Natural killer cell treated with Interleukin-12 subunit alpha and Interleukin-12 subunit beta and Interleukin-15 and Interleukin-18, amount 100 ng/mL, for 72 hours (primary cell): ENCODE measurements around the gene DENND1A. TPM values are rescaled to one million over a fixed set of nuclear protein-coding genes. Genes with fewer than 3 reads are reported as not detected.

ENCODE experiments used
- ATAC-seq, 2 donors: fragments of 150-1000 bp; cut with Tn5 transposase in 1 of 2; sonication (Bioruptor Pico), chemical (Tn5 transposase) in 1 of 2; 2 replicates each; pipeline ENCODE4 v1.10.0; 2021
- DNase-seq: peaks from one replicate; pipeline ENCODE4 v3.0.0; 2022; ENCODE audit warnings: low spot score
- H3K27ac Mint-ChIP-seq, 2 donors: 1 replicate in 1 of 2; 2 replicates in 1 of 2; pipeline ENCODE4 v1.8.0; 2022; ENCODE audit warnings: mixed read lengths in 2 of 2, mild to moderate bottlenecking in 1 of 2, moderate library complexity in 1 of 2
- H3K27me3 Mint-ChIP-seq, 2 donors: 1 replicate in 1 of 2; 2 replicates in 1 of 2; pipeline ENCODE4 v1.8.0; 2022; ENCODE audit warnings: mixed read lengths in 2 of 2
- H3K36me3 Mint-ChIP-seq: one replicate; pipeline ENCODE4 v1.8.0; 2022; ENCODE audit warnings: mixed read lengths
- H3K4me1 Mint-ChIP-seq, 2 donors: 1 replicate in 1 of 2; 2 replicates in 1 of 2; pipeline ENCODE4 v1.8.0; 2022; ENCODE audit warnings: low read depth in 2 of 2, mixed read lengths in 2 of 2, mild to moderate bottlenecking in 1 of 2
- H3K4me3 Mint-ChIP-seq: one replicate; pipeline ENCODE4 v1.8.0; 2022; ENCODE audit warnings: mixed read lengths
- H3K9me3 Mint-ChIP-seq: 2 replicates; pipeline ENCODE4 v1.8.0; 2022; ENCODE audit warnings: mixed read lengths
- total RNA-seq, 2 donors: library from RNA; stranded (reverse); gene quantifications; one replicate each; pipeline ENCODE4 v1.2.3, GENCODE V29; 2022

The DENND1A gene
- total RNA-seq, 2 donors from 2014 or later: 24.6 to 28.8 TPM

- Mint-ChIP-seq H3K9me3 (no peaks in the 10 kb centered on the region), H3K4me1 (no peaks in the 10 kb centered on the region), H3K27ac (no peak overlapping the region), H3K27me3 (no peaks in the 10 kb centered on the region), H3K36me3 (no peaks in the 10 kb centered on the region), H3K4me3 (no peak overlapping the region)
- DNase-seq: no peak
- ATAC-seq: no peak
These were observed 459.7 kb downstream of the DENND1A start for GRCh38 chr9:123470121-123470782.

GRCh38 chr9:123469282-123469681 lies 460.6 kb downstream of the DENND1A start:
- H3K27ac Mint-ChIP-seq: no peak overlapping the region
- ATAC-seq: no peak
- no peaks in the 10 kb centered on the region for H3K4me1 Mint-ChIP-seq
- no peaks in the 10 kb centered on the region for H3K27me3 Mint-ChIP-seq
- H3K9me3 Mint-ChIP-seq: no peaks in the 10 kb centered on the region
- H3K4me3 Mint-ChIP-seq: no peak overlapping the region
- no peak for DNase-seq
- no peaks in the 10 kb centered on the region for H3K36me3 Mint-ChIP-seq

- Mint-ChIP-seq H3K4me3 (no peak overlapping the region), H3K9me3 (no peaks in the 10 kb centered on the region), H3K36me3 (no peaks in the 10 kb centered on the region), H3K27me3 (no peaks in the 10 kb centered on the region), H3K27ac (no peak overlapping the region), H3K4me1 (no peaks in the 10 kb centered on the region)
- ATAC-seq: no peak
- DNase-seq: no peak
These were observed 461.4 kb downstream of the DENND1A start for GRCh38 chr9:123468541-123468940.

- Mint-ChIP-seq H3K4me3 (no peak overlapping the region), H3K9me3 (no peaks in the 10 kb centered on the region), H3K4me1 (no peaks in the 10 kb centered on the region), H3K27ac (no peak overlapping the region), H3K27me3 (no peaks in the 10 kb centered on the region), H3K36me3 (no peaks in the 10 kb centered on the region)
- DNase-seq (no peak), ATAC-seq (no peak)
These were observed 464.6 kb downstream of the DENND1A start for GRCh38 chr9:123465304-123465703.

GRCh38 chr9:123460091-123460490 lies 469.8 kb downstream of the DENND1A start:
- no peak overlapping the region for H3K4me3 Mint-ChIP-seq
- no peaks in the 10 kb centered on the region for H3K4me1 Mint-ChIP-seq
- no peaks in the 10 kb centered on the region for H3K9me3 Mint-ChIP-seq
- no peak overlapping the region for H3K27ac Mint-ChIP-seq
- ATAC-seq: no peak
- DNase-seq: no peak
- no peaks in the 10 kb centered on the region for H3K27me3 Mint-ChIP-seq
- no peaks in the 10 kb centered on the region for H3K36me3 Mint-ChIP-seq

- Mint-ChIP-seq H3K27me3 (no peaks in the 10 kb centered on the region), H3K9me3 (no peaks in the 10 kb centered on the region), H3K4me3 (no peak overlapping the region), H3K36me3 (no peaks in the 10 kb centered on the region), H3K27ac (no peak overlapping the region), H3K4me1 (no peaks in the 10 kb centered on the region)
- ATAC-seq: no peak
- no peak for DNase-seq
These were observed 472.3 kb downstream of the DENND1A start for GRCh38 chr9:123457583-123457982.

GRCh38 chr9:123456011-123456410 lies 473.9 kb downstream of the DENND1A start:
- DNase-seq: no peak
- no peaks in the 10 kb centered on the region for H3K9me3 Mint-ChIP-seq
- no peaks in the 10 kb centered on the region for H3K27me3 Mint-ChIP-seq
- ATAC-seq: no peak
- H3K4me3 Mint-ChIP-seq: no peak overlapping the region
- H3K4me1 Mint-ChIP-seq: no peaks in the 10 kb centered on the region
- no peak overlapping the region for H3K27ac Mint-ChIP-seq
- no peaks in the 10 kb centered on the region for H3K36me3 Mint-ChIP-seq

GRCh38 chr9:123455187-123455586 lies 474.7 kb downstream of the DENND1A start:
- Mint-ChIP-seq H3K4me3 (no peak overlapping the region), H3K4me1 (no peaks in the 10 kb centered on the region), H3K36me3 (no peaks in the 10 kb centered on the region), H3K27ac (no peak overlapping the region), H3K9me3 (no peaks in the 10 kb centered on the region), H3K27me3 (no peaks in the 10 kb centered on the region)
- DNase-seq (no peak), ATAC-seq (no peak)

GRCh38 chr9:123454361-123454760 lies 475.6 kb downstream of the DENND1A start:
- no peaks in the 10 kb centered on the region for H3K36me3 Mint-ChIP-seq
- DNase-seq (no peak), ATAC-seq (peak in 1 of 2 donors; percentile 28)
- no peaks in the 10 kb centered on the region for H3K4me1 Mint-ChIP-seq
- no peak overlapping the region for H3K4me3 Mint-ChIP-seq
- no peaks in the 10 kb centered on the region for H3K9me3 Mint-ChIP-seq
- H3K27me3 Mint-ChIP-seq: no peaks in the 10 kb centered on the region
- H3K27ac Mint-ChIP-seq: no peak overlapping the region

GRCh38 chr9:123453831-123454321 lies 476.1 kb downstream of the DENND1A start:
- DNase-seq (no peak), ATAC-seq (no peak)
- no peak overlapping the region for H3K27ac Mint-ChIP-seq
- no peaks in the 10 kb centered on the region for H3K36me3 Mint-ChIP-seq
- no peaks in the 10 kb centered on the region for H3K27me3 Mint-ChIP-seq
- no peaks in the 10 kb centered on the region for H3K9me3 Mint-ChIP-seq
- no peak overlapping the region for H3K4me3 Mint-ChIP-seq
- no peaks in the 10 kb centered on the region for H3K4me1 Mint-ChIP-seq

- ATAC-seq (no peak), DNase-seq (no peak)
- no peaks in the 10 kb centered on the region for H3K27me3 Mint-ChIP-seq
- H3K4me3 Mint-ChIP-seq: no peak overlapping the region
- H3K27ac Mint-ChIP-seq: no peak overlapping the region
- no peaks in the 10 kb centered on the region for H3K9me3 Mint-ChIP-seq
- H3K4me1 Mint-ChIP-seq: no peaks in the 10 kb centered on the region
- H3K36me3 Mint-ChIP-seq: no peaks in the 10 kb centered on the region
These were observed 476.8 kb downstream of the DENND1A start for GRCh38 chr9:123453076-123453667.

- DNase-seq: no peak
- H3K9me3 Mint-ChIP-seq: no peaks in the 10 kb centered on the region
- no peaks in the 10 kb centered on the region for H3K27me3 Mint-ChIP-seq
- ATAC-seq: no peak
- H3K4me3 Mint-ChIP-seq: no peak overlapping the region
- no peaks in the 10 kb centered on the region for H3K4me1 Mint-ChIP-seq
- H3K27ac Mint-ChIP-seq: no peak overlapping the region
- no peaks in the 10 kb centered on the region for H3K36me3 Mint-ChIP-seq
These were observed 478.9 kb downstream of the DENND1A start for GRCh38 chr9:123450996-123451395.

GRCh38 chr9:123450098-123450770 lies 479.7 kb downstream of the DENND1A start:
- Mint-ChIP-seq H3K9me3 (no peaks in the 10 kb centered on the region), H3K27me3 (no peaks in the 10 kb centered on the region), H3K4me1 (no peaks in the 10 kb centered on the region), H3K36me3 (no peaks in the 10 kb centered on the region), H3K27ac (no peak overlapping the region), H3K4me3 (no peak overlapping the region)
- no peak for DNase-seq
- ATAC-seq: no peak

- Mint-ChIP-seq H3K27me3 (no peaks in the 10 kb centered on the region), H3K27ac (no peak overlapping the region), H3K36me3 (no peaks in the 10 kb centered on the region), H3K4me3 (no peak overlapping the region), H3K4me1 (no peaks in the 10 kb centered on the region), H3K9me3 (no peaks in the 10 kb centered on the region)
- DNase-seq: no peak
- ATAC-seq: no peak
These were observed 481.8 kb downstream of the DENND1A start for GRCh38 chr9:123447934-123448646.
